ENCODE measurements around the gene TULP4.

TULP4 gene

GRCh38 chr6:158283304-158283980 is 28.8 kb upstream of the TULP4 start:
- Histone ChIP-seq H3K27me3 (ENCODE audit: control insufficient read depth in 2 of 2, insufficient read depth in 2 of 2, low read length in 2 of 2) (no peaks in the 10 kb centered on the region), H3K4me1 (ENCODE audit: control insufficient read depth in 2 of 2, insufficient read depth in 2 of 2, low read length in 2 of 2) (peaks cover 11 to 23% of the 10 kb centered on the region in 2 donors), H3K27ac (ENCODE audit: low read depth in 2 of 2, low read length in 2 of 2) (peak overlapping the region in 1 of 2 donors; percentile 56), H3K4me3 (ENCODE audit: low read length in 2 of 2) (no peak overlapping the region), H3K9me3 (ENCODE audit: control insufficient read depth in 2 of 2, low read length in 2 of 2) (no peaks in the 10 kb centered on the region), H3K36me3 (ENCODE audit: control insufficient read depth in 2 of 2, insufficient read depth in 2 of 2, low read length in 2 of 2) (no peaks in the 10 kb centered on the region), H3K9ac (ENCODE audit: low read depth in 1 of 2, low read length in 2 of 2) (no peak overlapping the region)

GRCh38 chr6:158284007-158284875 is 28.0 kb upstream of the TULP4 start:
- H3K9ac ChIP-seq (ENCODE audit: low read depth in 1 of 2, low read length in 2 of 2) = no peak overlapping the region
- peaks cover 11 to 23% of the 10 kb centered on the region in 2 donors for H3K4me1 ChIP-seq (ENCODE audit: control insufficient read depth in 2 of 2, insufficient read depth in 2 of 2, low read length in 2 of 2)
- H3K27me3 ChIP-seq (ENCODE audit: control insufficient read depth in 2 of 2, insufficient read depth in 2 of 2, low read length in 2 of 2) = no peaks in the 10 kb centered on the region
- H3K4me3 ChIP-seq (ENCODE audit: low read length in 2 of 2) = no peak overlapping the region
- H3K27ac ChIP-seq (ENCODE audit: low read depth in 2 of 2, low read length in 2 of 2) = peak overlapping the region; percentile 46 to 56
- no peaks in the 10 kb centered on the region for H3K9me3 ChIP-seq (ENCODE audit: control insufficient read depth in 2 of 2, low read length in 2 of 2)
- no peaks in the 10 kb centered on the region for H3K36me3 ChIP-seq (ENCODE audit: control insufficient read depth in 2 of 2, insufficient read depth in 2 of 2, low read length in 2 of 2)

GRCh38 chr6:158284876-158285655 is 27.2 kb upstream of the TULP4 start:
- Histone ChIP-seq H3K36me3 (ENCODE audit: control insufficient read depth in 2 of 2, insufficient read depth in 2 of 2, low read length in 2 of 2) (no peaks in the 10 kb centered on the region), H3K4me1 (ENCODE audit: control insufficient read depth in 2 of 2, insufficient read depth in 2 of 2, low read length in 2 of 2) (peaks cover 11 to 23% of the 10 kb centered on the region in 2 donors), H3K9me3 (ENCODE audit: control insufficient read depth in 2 of 2, low read length in 2 of 2) (no peaks in the 10 kb centered on the region), H3K4me3 (ENCODE audit: low read length in 2 of 2) (no peak overlapping the region), H3K27ac (ENCODE audit: low read depth in 2 of 2, low read length in 2 of 2) (peak overlapping the region; percentile 24 to 46), H3K9ac (ENCODE audit: low read depth in 1 of 2, low read length in 2 of 2) (no peak overlapping the region), H3K27me3 (ENCODE audit: control insufficient read depth in 2 of 2, insufficient read depth in 2 of 2, low read length in 2 of 2) (no peaks in the 10 kb centered on the region)

GRCh38 chr6:158285656-158286021 is 26.6 kb upstream of the TULP4 start:
- Histone ChIP-seq H3K9ac (ENCODE audit: low read depth in 1 of 2, low read length in 2 of 2) (no peak overlapping the region), H3K27me3 (ENCODE audit: control insufficient read depth in 2 of 2, insufficient read depth in 2 of 2, low read length in 2 of 2) (no peaks in the 10 kb centered on the region), H3K36me3 (ENCODE audit: control insufficient read depth in 2 of 2, insufficient read depth in 2 of 2, low read length in 2 of 2) (no peaks in the 10 kb centered on the region), H3K27ac (ENCODE audit: low read depth in 2 of 2, low read length in 2 of 2) (peak overlapping the region in 1 of 2 donors; percentile 24), H3K9me3 (ENCODE audit: control insufficient read depth in 2 of 2, low read length in 2 of 2) (no peaks in the 10 kb centered on the region), H3K4me3 (ENCODE audit: low read length in 2 of 2) (no peak overlapping the region), H3K4me1 (ENCODE audit: control insufficient read depth in 2 of 2, insufficient read depth in 2 of 2, low read length in 2 of 2) (peaks cover 11 to 23% of the 10 kb centered on the region in 2 donors)

- Histone ChIP-seq H3K4me1 (ENCODE audit: control insufficient read depth in 2 of 2, insufficient read depth in 2 of 2, low read length in 2 of 2) (peaks cover 11 to 23% of the 10 kb centered on the region in 2 donors), H3K36me3 (ENCODE audit: control insufficient read depth in 2 of 2, insufficient read depth in 2 of 2, low read length in 2 of 2) (no peaks in the 10 kb centered on the region), H3K9ac (ENCODE audit: low read depth in 1 of 2, low read length in 2 of 2) (no peak overlapping the region), H3K27me3 (ENCODE audit: control insufficient read depth in 2 of 2, insufficient read depth in 2 of 2, low read length in 2 of 2) (no peaks in the 10 kb centered on the region), H3K27ac (ENCODE audit: low read depth in 2 of 2, low read length in 2 of 2) (peak overlapping the region in 1 of 2 donors; percentile 11), H3K9me3 (ENCODE audit: control insufficient read depth in 2 of 2, low read length in 2 of 2) (no peaks in the 10 kb centered on the region), H3K4me3 (ENCODE audit: low read length in 2 of 2) (no peak overlapping the region)
Measured at GRCh38 chr6:158286413-158286812, 25.9 kb upstream of the TULP4 start.

GRCh38 chr6:158287047-158287446 is 25.2 kb upstream of the TULP4 start:
- no peak overlapping the region for H3K4me3 ChIP-seq (ENCODE audit: low read length in 2 of 2)
- H3K4me1 ChIP-seq (ENCODE audit: control insufficient read depth in 2 of 2, insufficient read depth in 2 of 2, low read length in 2 of 2) = peaks cover 11 to 23% of the 10 kb centered on the region in 2 donors
- H3K27ac ChIP-seq (ENCODE audit: low read depth in 2 of 2, low read length in 2 of 2) = peak overlapping the region in 1 of 2 donors; percentile 6
- H3K9me3 ChIP-seq (ENCODE audit: control insufficient read depth in 2 of 2, low read length in 2 of 2) = no peaks in the 10 kb centered on the region
- H3K9ac ChIP-seq (ENCODE audit: low read depth in 1 of 2, low read length in 2 of 2) = no peak overlapping the region
- H3K36me3 ChIP-seq (ENCODE audit: control insufficient read depth in 2 of 2, insufficient read depth in 2 of 2, low read length in 2 of 2) = no peaks in the 10 kb centered on the region
- no peaks in the 10 kb centered on the region for H3K27me3 ChIP-seq (ENCODE audit: control insufficient read depth in 2 of 2, insufficient read depth in 2 of 2, low read length in 2 of 2)

- Histone ChIP-seq H3K36me3 (ENCODE audit: control insufficient read depth in 2 of 2, insufficient read depth in 2 of 2, low read length in 2 of 2) (no peaks in the 10 kb centered on the region), H3K9me3 (ENCODE audit: control insufficient read depth in 2 of 2, low read length in 2 of 2) (no peaks in the 10 kb centered on the region), H3K4me1 (ENCODE audit: control insufficient read depth in 2 of 2, insufficient read depth in 2 of 2, low read length in 2 of 2) (peaks cover 11 to 19% of the 10 kb centered on the region in 2 donors), H3K9ac (ENCODE audit: low read depth in 1 of 2, low read length in 2 of 2) (no peak overlapping the region), H3K27me3 (ENCODE audit: control insufficient read depth in 2 of 2, insufficient read depth in 2 of 2, low read length in 2 of 2) (no peaks in the 10 kb centered on the region), H3K27ac (ENCODE audit: low read depth in 2 of 2, low read length in 2 of 2) (peak overlapping the region in 1 of 2 donors; percentile 46), H3K4me3 (ENCODE audit: low read length in 2 of 2) (no peak overlapping the region)
Measured at GRCh38 chr6:158290040-158290439, 22.2 kb upstream of the TULP4 start.

- no peaks in the 10 kb centered on the region for H3K27me3 ChIP-seq (ENCODE audit: control insufficient read depth in 2 of 2, insufficient read depth in 2 of 2, low read length in 2 of 2)
- H3K9ac ChIP-seq (ENCODE audit: low read depth in 1 of 2, low read length in 2 of 2) = no peak overlapping the region
- H3K27ac ChIP-seq (ENCODE audit: low read depth in 2 of 2, low read length in 2 of 2) = peak overlapping the region in 1 of 2 donors; percentile 39
- H3K36me3 ChIP-seq (ENCODE audit: control insufficient read depth in 2 of 2, insufficient read depth in 2 of 2, low read length in 2 of 2) = no peaks in the 10 kb centered on the region
- peak overlapping the region in 1 of 2 donors; percentile 38 for H3K4me3 ChIP-seq (ENCODE audit: low read length in 2 of 2)
- H3K4me1 ChIP-seq (ENCODE audit: control insufficient read depth in 2 of 2, insufficient read depth in 2 of 2, low read length in 2 of 2) = peaks cover 7 to 13% of the 10 kb centered on the region in 2 donors
- H3K9me3 ChIP-seq (ENCODE audit: control insufficient read depth in 2 of 2, low read length in 2 of 2) = no peaks in the 10 kb centered on the region
Measured at GRCh38 chr6:158290659-158291058, 21.6 kb upstream of the TULP4 start.

GRCh38 chr6:158292016-158292415 is 20.2 kb upstream of the TULP4 start:
- H3K27me3 ChIP-seq (ENCODE audit: control insufficient read depth in 2 of 2, insufficient read depth in 2 of 2, low read length in 2 of 2) = no peaks in the 10 kb centered on the region
- H3K9me3 ChIP-seq (ENCODE audit: control insufficient read depth in 2 of 2, low read length in 2 of 2) = no peaks in the 10 kb centered on the region
- no peak overlapping the region for H3K9ac ChIP-seq (ENCODE audit: low read depth in 1 of 2, low read length in 2 of 2)
- H3K4me1 ChIP-seq (ENCODE audit: control insufficient read depth in 2 of 2, insufficient read depth in 2 of 2, low read length in 2 of 2) = peaks cover 3 to 7% of the 10 kb centered on the region in 2 donors
- H3K4me3 ChIP-seq (ENCODE audit: low read length in 2 of 2) = no peak overlapping the region
- H3K27ac ChIP-seq (ENCODE audit: low read depth in 2 of 2, low read length in 2 of 2) = no peak overlapping the region
- H3K36me3 ChIP-seq (ENCODE audit: control insufficient read depth in 2 of 2, insufficient read depth in 2 of 2, low read length in 2 of 2) = no peaks in the 10 kb centered on the region
